Smooth muscle cell (in vitro differentiated cells): Measurements from ENCODE around the gene ZNF524. TPM values are rescaled to one million over a fixed set of nuclear protein-coding genes. Genes with fewer than 3 reads are reported as not detected.

Experiments
- DNase-seq: peaks from one replicate; lab custom pipeline; 2025; ENCODE audit not compliant: unreplicated experiment; lab: John Stamatoyannopoulos, UW
- H2AFZ ChIP-seq: fragments of 200-600 bp; sonication (generic); 2 replicates; pipeline ENCODE4 v1.6.0; 2016; ENCODE audit warnings: antibody characterized with exemption, low read depth, mild to moderate bottlenecking
- H3F3A ChIP-seq: fragments of 200-600 bp; sonication (generic); 2 replicates; pipeline ENCODE4 v1.6.0; 2017; ENCODE audit warnings: antibody characterized with exemption, low read depth
- H3K27ac ChIP-seq: fragments of 200-600 bp; sonication (generic); 2 replicates; pipeline ENCODE4 v1.5.1; 2016; ENCODE audit warnings: low read depth, mild to moderate bottlenecking
- H3K27me3 ChIP-seq: fragments of 200-600 bp; sonication (generic); 2 replicates; pipeline ENCODE4 v1.6.1; 2016; ENCODE audit warnings: low read depth, mild to moderate bottlenecking
- H3K36me3 ChIP-seq: fragments of 200-600 bp; sonication (generic); 2 replicates; pipeline ENCODE4 v1.5.1; 2016; ENCODE audit warnings: low read depth
- H3K4me1 ChIP-seq: fragments of 200-600 bp; sonication (generic); 2 replicates; pipeline ENCODE4 v1.5.1; 2016; ENCODE audit warnings: low read depth
- H3K4me2 ChIP-seq: fragments of 200-600 bp; sonication (generic); 2 replicates; pipeline ENCODE4 v1.6.0; 2016; ENCODE audit warnings: mild to moderate bottlenecking
- H3K4me3 ChIP-seq: fragments of 200-600 bp; sonication (generic); 2 replicates; pipeline ENCODE4 v1.5.1; 2016; ENCODE audit warnings: mild to moderate bottlenecking
- H3K79me2 ChIP-seq: fragments of 200-600 bp; sonication (generic); 2 replicates; pipeline ENCODE4 v1.6.0; 2016; ENCODE audit warnings: low read depth, mild to moderate bottlenecking
- H3K9ac ChIP-seq: fragments of 200-600 bp; sonication (generic); 2 replicates; pipeline ENCODE4 v1.6.0; 2016; ENCODE audit warnings: low read depth
- H3K9me3 ChIP-seq: fragments of 200-600 bp; sonication (generic); replicated peaks from 2 replicates; pipeline ENCODE4 v1.5.1; 2016; ENCODE audit warnings: low read depth
- H4K20me1 ChIP-seq: fragments of 200-600 bp; sonication (generic); 2 replicates; pipeline ENCODE4 v1.6.0; 2016; ENCODE audit warnings: low read depth
- CTCF ChIP-seq: fragments of 200-600 bp; sonication (generic); IDR thresholded peaks from 2 replicates; pipeline ENCODE4 v1.5.1; 2017; ENCODE audit warnings: borderline replicate concordance, mild to moderate bottlenecking, antibody characterized with exemption; ENCODE audit not compliant: insufficient read depth, poor library complexity, severe bottlenecking
- WGBS: methylation state at CpG from one replicate; pipeline ENCODE4 v1.1.7; 2016; ENCODE audit warnings: low lambda C conversion rate; 5-methylcytosine and 5-hydroxymethylcytosine counted together
- polyA plus RNA-seq: library from polyadenylated mRNA; unstranded; fragments of >200 nt; fragmentation: Nextera tagmentation; extraction: Ambion mirVana; gene quantifications from 2 replicates; pipeline ENCODE4 v1.2.1, GENCODE V29; 2016
- total RNA-seq: library from RNA; depleted of rRNA; stranded (reverse); fragments of >200 nt; gene quantifications from 2 replicates; pipeline ENCODE4 v1.2.3, GENCODE V29; 2014

The ZNF524 gene
- total and polyA plus RNA-seq, 2 experiments from 2014 or later = 13.3 to 16.3 TPM

- H2AFZ ChIP-seq = no peak overlapping the region
- no peaks in the 10 kb centered on the region for H3K4me1 ChIP-seq
- H3K27ac ChIP-seq = no peak overlapping the region
- no peak overlapping the region for H3K9ac ChIP-seq
- H3K79me2 ChIP-seq = peaks cover 17% of the 10 kb centered on the region
- H3K4me2 ChIP-seq = no peak overlapping the region
- no peaks in the 10 kb centered on the region for H3F3A ChIP-seq
- H3K27me3 ChIP-seq = no peaks in the 10 kb centered on the region
- H4K20me1 ChIP-seq = peaks cover 24% of the 10 kb centered on the region
- no peaks in the 10 kb centered on the region for H3K36me3 ChIP-seq
- H3K9me3 ChIP-seq = no peaks in the 10 kb centered on the region
- no peak overlapping the region for H3K4me3 ChIP-seq
- DNase-seq = no peak
- 98% methylated on average over 46 of the region's 98 CpGs for WGBS
- TF ChIP-seq CTCF = no peak
Observed at GRCh38 chr19:55614711-55615542, 14.8 kb downstream of the ZNF524 start.

GRCh38 chr19:55615543-55616394 is 15.7 kb downstream of the ZNF524 start:
- Histone ChIP-seq H4K20me1 (peaks cover 24% of the 10 kb centered on the region), H3K9me3 (no peaks in the 10 kb centered on the region), H3K4me3 (no peak overlapping the region), H3K4me1 (no peaks in the 10 kb centered on the region), H3K27me3 (no peaks in the 10 kb centered on the region), H2AFZ (no peak overlapping the region), H3K9ac (no peak overlapping the region), H3K79me2 (peaks cover 8% of the 10 kb centered on the region), H3K36me3 (no peaks in the 10 kb centered on the region), H3F3A (peaks cover 4% of the 10 kb centered on the region), H3K27ac (no peak overlapping the region), H3K4me2 (no peak overlapping the region)
- WGBS = 98% methylated on average over 53 of the region's 88 CpGs
- TF ChIP-seq CTCF = no peak
- no peak for DNase-seq

GRCh38 chr19:55616395-55616875 is 16.3 kb downstream of the ZNF524 start:
- TF ChIP-seq CTCF = no peak
- 98% methylated on average over 15 of the region's 38 CpGs for WGBS
- no peak overlapping the region for H3K27ac ChIP-seq

More at GRCh38 chr19:55616395-55616875, 16.3 kb downstream of the ZNF524 start:
- Histone ChIP-seq H3K4me3 (no peak overlapping the region), H3K4me2 (no peak overlapping the region), H3K79me2 (peaks cover 6% of the 10 kb centered on the region), H3K27me3 (no peaks in the 10 kb centered on the region), H2AFZ (no peak overlapping the region), H3K4me1 (no peaks in the 10 kb centered on the region), H3K36me3 (no peaks in the 10 kb centered on the region), H3K9ac (no peak overlapping the region), H3F3A (peaks cover 4% of the 10 kb centered on the region), H4K20me1 (peaks cover 20% of the 10 kb centered on the region), H3K9me3 (no peaks in the 10 kb centered on the region)
- DNase-seq = no peak
